Retinal pigment epithelial cell (primary cell): ENCODE measurements around the gene GFI1.

Experiments used
- DNase-seq: peaks from one replicate; pipeline ENCODE4 v3.0.0-alpha.2; 2010; ENCODE audit warnings: low read depth
- H3K4me3 ChIP-seq: 2 replicates; pipeline ENCODE4 v1.5.1; 2011; ENCODE audit warnings: mild to moderate bottlenecking, low read length, control low read depth, moderate library complexity
- CTCF ChIP-seq: conservative IDR thresholded peaks from 2 replicates; pipeline ENCODE4 v1.5.1; 2011; ENCODE audit warnings: low read depth, low read length, control low read depth, inconsistent platforms

GFI1 gene

GRCh38 chr1:92459871-92460320 lies 26.8 kb downstream of the GFI1 start:
- TF ChIP-seq CTCF: no peak
- no peak overlapping the region for H3K4me3 ChIP-seq
- peak; percentile 5 for DNase-seq

- no peak for TF ChIP-seq CTCF
- DNase-seq: no peak
- no peak overlapping the region for H3K4me3 ChIP-seq
Measured at GRCh38 chr1:92458146-92458545, 28.6 kb downstream of the GFI1 start.

GRCh38 chr1:92447976-92448375 lies 38.7 kb downstream of the GFI1 start:
- TF ChIP-seq CTCF: no peak
- H3K4me3 ChIP-seq: no peak overlapping the region
- DNase-seq: no peak

- H3K4me3 ChIP-seq: no peak overlapping the region
- TF ChIP-seq CTCF: no peak
- DNase-seq: no peak
Measured at GRCh38 chr1:92447033-92447681, 39.6 kb downstream of the GFI1 start.

- DNase-seq: peak; percentile 3
- TF ChIP-seq CTCF: no peak
- H3K4me3 ChIP-seq: no peak overlapping the region
Measured at GRCh38 chr1:92446546-92446945, 40.2 kb downstream of the GFI1 start.

GRCh38 chr1:92445865-92446264 lies 40.9 kb downstream of the GFI1 start:
- no peak for DNase-seq
- TF ChIP-seq CTCF: no peak
- no peak overlapping the region for H3K4me3 ChIP-seq

- H3K4me3 ChIP-seq: no peak overlapping the region
- no peak for DNase-seq
- TF ChIP-seq CTCF: no peak
Measured at GRCh38 chr1:92444351-92444750, 42.4 kb downstream of the GFI1 start.
